Measurements from ENCODE around the gene GNS.

Gene GNS

DNA sequence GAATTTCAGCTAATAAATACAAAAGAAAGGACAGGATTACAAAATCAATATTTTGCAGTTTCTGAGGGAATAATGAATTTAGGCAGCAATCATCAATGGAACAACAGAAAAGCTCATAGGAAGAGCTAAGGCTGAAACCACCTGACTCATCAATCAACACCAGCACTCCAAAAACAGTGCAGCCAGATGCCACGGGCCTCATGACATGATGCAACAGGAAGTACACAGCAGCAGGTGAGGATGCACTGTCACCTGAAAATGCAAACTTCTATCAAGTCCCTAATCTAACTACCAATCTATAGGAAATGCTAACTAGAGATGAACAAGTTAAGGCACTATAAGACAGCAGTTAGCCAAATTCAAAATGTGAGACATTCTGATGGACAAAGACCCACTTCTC is 21.7 kb downstream of the GNS start:
- in situ Hi-C loops (cut with MboI; ENCODE audit: low sequenced_read_pairs), result no loop called here

DNA sequence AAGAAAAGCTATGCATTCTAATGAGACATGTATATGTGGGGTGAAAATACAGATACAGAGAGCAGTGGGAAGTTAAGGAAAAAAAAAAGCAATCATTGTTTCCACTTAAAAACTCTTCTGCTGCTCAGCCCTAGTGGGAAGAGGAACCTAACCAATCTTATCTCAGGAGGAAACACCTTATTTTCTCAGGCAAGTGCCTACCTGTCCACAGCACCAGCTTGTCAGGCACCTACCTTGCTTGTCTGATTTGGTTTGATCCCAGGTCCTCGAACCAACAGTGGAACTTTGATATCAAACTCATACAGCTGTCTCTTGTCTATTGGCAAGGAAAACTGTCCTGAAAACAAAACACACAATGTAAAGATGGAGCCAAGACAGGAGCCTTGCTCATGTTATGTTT is 22.4 kb downstream of the GNS start:
- in situ Hi-C loops (cut with MboI; ENCODE audit: low sequenced_read_pairs), result no loop called here

DNA sequence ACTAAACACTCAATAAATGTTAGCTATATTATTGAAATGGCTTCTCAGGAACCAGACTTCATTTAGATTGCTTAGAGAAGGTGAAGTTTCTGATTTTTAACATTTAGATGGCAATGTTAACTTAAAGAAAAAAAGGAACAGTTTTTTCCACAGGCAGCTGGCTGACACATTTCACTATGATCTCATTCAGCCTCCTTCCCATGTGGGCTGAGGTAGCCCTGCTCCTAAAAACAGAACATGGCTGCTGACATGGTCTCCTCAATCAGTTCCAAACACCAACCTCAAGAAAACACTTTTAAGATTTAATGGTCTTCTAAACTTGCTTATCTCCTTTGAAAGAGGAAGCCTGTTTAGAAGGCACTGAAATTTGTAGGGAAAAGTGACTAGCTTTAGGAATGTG is 23.8 kb downstream of the GNS start:
- in situ Hi-C loops (cut with MboI; ENCODE audit: low sequenced_read_pairs), result no loop called here

DNA sequence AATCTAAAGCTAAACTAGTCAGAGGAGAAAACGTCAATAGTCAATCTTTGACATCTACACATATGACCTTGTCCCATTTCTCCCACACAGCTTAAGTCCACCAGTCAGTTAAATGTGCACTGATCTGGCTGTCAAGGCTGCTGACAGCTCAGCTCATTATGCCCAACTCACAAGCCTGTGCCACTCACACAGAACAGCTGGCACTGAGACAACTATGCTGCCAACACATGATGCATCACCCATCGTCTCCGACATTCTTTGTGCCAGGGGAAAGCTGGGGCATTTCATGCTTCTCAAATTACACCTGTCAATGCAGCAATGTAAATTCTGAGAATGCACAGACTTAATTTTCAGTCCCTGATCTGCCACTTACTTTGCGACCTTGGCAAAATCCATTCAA is 25.3 kb downstream of the GNS start:
- in situ Hi-C loops (cut with MboI; ENCODE audit: low sequenced_read_pairs), result no loop called here

GRCh38 chr12:64731683-64732082 is 27.5 kb downstream of the GNS start:
- in situ Hi-C loops (cut with MboI; ENCODE audit: low sequenced_read_pairs), result no loop called here

- in situ Hi-C loops (cut with MboI; ENCODE audit: low sequenced_read_pairs), result no loop called here
Observed at GRCh38 chr12:64730588-64730969, 28.6 kb downstream of the GNS start.

DNA sequence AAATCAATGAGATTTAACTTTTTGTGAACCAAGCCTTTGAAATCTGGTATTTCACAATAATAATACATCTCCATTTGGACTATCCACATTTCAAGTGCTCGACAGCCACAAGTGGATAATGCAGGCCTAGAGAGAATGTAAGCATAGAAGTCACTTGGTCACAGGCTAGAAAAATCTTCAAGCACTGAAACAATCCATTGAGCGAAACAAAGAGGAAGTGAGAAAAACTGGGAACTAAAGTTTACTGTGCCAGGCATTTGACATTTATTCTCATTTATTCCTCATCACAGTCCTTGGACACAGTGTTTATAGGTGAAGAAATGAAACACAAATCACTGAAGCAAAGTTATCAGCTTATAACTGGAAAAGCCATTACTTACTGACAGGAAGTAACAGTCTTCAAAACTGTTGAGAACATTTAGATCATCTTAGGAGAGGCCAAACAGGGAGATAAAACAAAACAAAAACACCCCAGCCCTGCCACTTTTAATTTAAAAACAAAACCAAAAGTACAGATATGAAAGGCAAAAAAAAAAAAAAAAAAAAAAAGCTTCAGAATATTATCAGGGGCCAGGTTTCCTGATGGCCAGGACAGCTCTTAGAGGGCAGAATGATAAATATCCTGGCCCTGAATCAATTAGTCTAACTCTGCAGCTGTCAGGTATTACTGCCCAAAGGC is 29.2 kb downstream of the GNS start:
- in situ Hi-C loops (cut with MboI; ENCODE audit: low sequenced_read_pairs), result no loop called here

DNA sequence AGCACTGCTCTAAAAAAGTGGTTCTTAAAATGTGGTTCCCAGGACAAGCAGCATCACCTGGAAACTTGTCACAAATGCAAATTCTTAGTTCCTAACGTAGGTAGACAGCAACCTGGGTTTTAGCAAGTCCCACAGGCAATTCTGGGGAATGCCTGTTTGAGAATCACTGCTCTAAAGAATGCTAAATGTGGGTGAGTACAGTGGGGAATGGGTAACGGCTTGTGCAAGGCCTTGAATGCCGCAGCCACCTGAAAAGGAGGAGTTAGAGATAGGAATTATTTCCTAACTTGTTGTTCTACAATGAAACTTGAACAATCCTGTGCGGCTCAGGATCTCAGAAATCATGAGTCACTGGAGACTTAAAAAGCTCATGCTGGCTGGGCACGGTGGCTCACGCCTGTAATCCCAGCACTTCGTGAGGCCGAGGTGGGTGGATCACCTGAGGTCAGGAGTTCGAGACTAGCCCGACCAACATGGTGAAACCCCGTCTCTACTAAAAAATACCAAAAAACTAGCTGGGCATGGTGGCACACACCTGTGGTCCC is 34.9 kb downstream of the GNS start:
- in situ Hi-C loops (cut with MboI; ENCODE audit: low sequenced_read_pairs), result no loop called here

- in situ Hi-C loops (cut with MboI; ENCODE audit: low sequenced_read_pairs), result no loop called here
Observed at GRCh38 chr12:64723630-64724029, 35.6 kb downstream of the GNS start.

- in situ Hi-C loops (cut with MboI; ENCODE audit: low sequenced_read_pairs), result no loop called here
Observed at GRCh38 chr12:64722835-64723234, 36.4 kb downstream of the GNS start.

DNA sequence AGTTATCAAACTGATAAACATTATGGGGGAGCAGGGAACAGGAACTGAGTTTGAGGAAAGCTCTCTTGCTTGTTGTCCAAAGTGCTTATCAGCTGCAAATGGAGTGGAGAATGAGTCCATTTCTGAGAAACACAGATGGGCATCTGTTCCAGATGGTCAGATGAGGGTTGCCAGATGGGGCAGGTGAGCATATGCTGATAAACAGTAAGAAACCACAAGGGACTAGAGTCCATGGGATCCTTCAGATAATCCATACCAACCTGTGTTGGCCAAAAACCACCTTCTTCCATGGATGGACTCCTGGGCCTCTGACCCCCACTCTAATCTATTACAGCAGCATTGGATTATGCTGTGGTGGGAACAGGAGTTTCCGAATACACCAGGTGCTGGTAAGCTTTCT is 38.3 kb downstream of the GNS start:
- in situ Hi-C loops (cut with MboI; ENCODE audit: low sequenced_read_pairs), result no loop called here

GRCh38 chr12:64718649-64719048 is 40.6 kb downstream of the GNS start:
- in situ Hi-C loops (cut with MboI; ENCODE audit: low sequenced_read_pairs), result no loop called here

- in situ Hi-C loops (cut with MboI; ENCODE audit: low sequenced_read_pairs), result no loop called here
Observed at GRCh38 chr12:64716839-64717455, 42.3 kb downstream of the GNS start.

DNA sequence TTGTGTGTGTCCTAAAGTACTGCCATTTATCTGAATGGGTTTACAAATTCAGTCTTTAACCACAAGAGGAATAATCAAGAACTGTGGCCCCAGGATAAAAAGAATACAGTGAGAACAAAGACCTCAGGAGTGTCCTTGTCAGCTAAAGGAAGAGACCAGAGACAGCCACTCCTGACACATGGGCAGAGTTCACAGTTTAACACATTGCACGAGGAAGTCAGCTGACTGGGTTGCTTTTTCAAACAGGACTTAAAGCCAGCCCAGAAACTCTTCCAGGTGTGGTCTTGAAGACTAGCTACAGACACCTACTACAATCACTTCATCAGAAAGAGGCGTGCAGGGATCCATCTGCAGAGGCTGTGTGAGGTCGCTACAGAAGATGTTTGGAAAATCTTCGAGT is 42.8 kb downstream of the GNS start:
- in situ Hi-C loops (cut with MboI; ENCODE audit: low sequenced_read_pairs), result no loop called here

GRCh38 chr12:64714551-64714968 is 44.6 kb downstream of the GNS start:
- in situ Hi-C loops (cut with MboI; ENCODE audit: low sequenced_read_pairs), result no loop called here

DNA sequence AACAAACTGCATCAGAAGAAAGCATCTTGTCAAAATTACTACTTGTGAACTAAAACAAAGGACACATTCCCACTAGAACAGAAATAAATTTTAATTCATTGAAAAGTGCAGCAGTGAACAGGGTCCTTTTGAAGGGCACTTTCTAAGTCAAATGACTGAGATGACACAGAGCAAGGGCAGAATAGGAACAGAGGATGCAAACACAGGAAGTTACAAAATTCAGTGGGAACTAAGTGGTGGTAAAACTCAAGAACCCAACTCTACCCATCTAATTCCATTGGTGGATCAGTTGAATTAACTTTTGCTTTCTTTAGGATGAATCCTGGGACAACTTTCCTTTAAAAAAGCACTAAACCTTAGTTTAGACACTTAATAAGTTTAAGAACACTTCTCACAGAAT is 45.8 kb downstream of the GNS start:
- in situ Hi-C loops (cut with MboI; ENCODE audit: low sequenced_read_pairs), result no loop called here

DNA sequence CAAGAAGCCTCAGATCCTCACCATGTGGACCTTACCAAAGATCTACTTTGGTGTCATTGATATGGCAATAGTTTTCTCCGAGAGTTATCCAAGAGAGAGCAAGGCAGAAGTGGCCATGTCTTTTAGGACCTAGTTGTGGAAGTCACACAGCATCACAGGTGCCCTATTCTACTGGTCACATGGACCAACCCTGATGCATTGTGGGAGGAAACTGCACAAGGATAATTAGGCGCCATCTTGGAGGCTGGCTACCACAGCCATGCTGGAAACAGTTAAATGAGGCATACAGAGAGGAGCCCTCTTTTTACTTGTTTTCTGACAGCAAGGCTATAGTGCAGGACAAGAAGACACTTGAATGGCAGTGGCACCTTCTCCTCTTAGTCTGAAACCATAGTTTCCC is 49.8 kb downstream of the GNS start:
- in situ Hi-C loops (cut with MboI; ENCODE audit: low sequenced_read_pairs), result no loop called here

DNA sequence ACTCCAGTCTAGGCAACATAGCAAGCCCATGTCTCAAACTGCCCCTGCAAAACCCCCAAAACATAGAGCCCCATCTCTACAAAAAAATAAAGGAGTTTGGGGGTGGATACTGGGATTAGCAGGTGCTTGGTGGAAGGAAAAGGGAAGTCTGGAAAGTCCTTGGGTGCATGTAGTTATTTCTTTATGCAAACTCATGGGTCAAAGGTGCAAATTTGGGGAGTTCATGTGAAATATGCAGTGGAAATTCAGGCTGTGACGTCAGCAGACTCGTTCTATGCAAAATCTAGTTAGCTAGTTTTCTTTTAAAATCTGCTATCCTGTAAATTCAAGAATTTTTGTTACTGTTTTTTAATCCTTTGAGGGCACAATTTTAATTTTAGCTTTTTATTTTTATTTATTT is 51.3 kb downstream of the GNS start:
- in situ Hi-C loops (cut with MboI; ENCODE audit: low sequenced_read_pairs), result no loop called here

- in situ Hi-C loops (cut with MboI; ENCODE audit: low sequenced_read_pairs), result no loop called here
Observed at GRCh38 chr12:64707362-64707761, 51.8 kb downstream of the GNS start.

DNA sequence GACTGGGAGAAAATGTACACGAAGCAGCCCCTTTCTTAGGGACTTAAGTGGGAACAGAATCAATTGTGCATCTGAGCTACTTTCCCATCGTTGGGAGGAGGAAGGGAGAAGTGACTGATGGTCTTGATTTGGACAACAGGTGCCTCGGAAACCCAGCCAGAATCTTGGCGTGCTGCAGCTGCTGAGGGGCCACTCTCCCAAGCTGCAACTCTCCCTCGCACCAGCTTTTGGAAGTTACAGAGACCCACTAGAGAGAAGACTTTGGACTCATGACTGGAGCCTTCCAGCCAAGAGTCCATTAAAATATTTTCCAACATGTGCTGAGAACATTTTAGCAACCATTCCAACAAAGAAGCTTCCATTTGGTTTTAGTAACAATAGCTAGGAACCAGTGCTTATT is 52.3 kb downstream of the GNS start:
- in situ Hi-C loops (cut with MboI; ENCODE audit: low sequenced_read_pairs), result no loop called here

DNA sequence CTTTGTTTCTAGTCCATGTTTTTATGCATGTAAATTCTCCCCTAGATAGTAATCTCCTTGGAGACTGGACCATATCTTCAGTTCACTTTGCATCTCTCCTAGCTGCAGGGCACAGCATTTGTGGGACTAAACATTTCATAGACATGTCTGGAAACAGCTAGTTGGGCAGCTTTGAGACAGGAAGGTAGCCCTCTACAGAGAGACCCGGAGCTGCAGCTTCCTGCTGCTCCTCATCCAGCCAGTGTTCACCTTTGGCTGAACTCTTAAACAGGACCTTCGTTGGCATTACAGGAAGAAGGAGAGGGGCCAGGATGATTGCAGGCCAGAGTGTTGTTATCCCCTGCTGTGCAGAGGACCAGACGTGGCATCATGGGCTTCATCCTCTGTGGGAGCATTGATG is 52.9 kb downstream of the GNS start:
- in situ Hi-C loops (cut with MboI; ENCODE audit: low sequenced_read_pairs), result no loop called here

- in situ Hi-C loops (cut with MboI; ENCODE audit: low sequenced_read_pairs), result no loop called here
Observed at GRCh38 chr12:64701283-64701682, 57.9 kb downstream of the GNS start.

DNA sequence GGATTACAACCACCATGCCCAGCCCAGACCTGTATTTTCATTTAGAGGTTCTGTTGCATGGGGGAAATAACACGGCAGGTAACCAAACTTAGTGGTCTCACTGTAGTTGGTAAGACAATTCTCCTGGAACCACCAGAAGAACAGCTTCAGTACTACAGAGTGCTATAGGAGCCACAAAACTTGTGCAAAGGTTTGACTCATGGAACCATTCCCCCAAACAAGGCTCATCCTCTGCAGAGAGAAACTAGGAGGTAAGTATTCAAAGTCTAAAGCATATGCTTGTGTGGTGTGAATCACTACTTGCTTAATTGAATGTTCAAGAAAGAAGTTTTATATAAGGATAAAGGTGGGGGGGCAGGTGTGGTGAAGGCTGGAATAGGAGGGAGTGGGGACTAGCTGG is 58.7 kb downstream of the GNS start:
- in situ Hi-C loops (cut with MboI; ENCODE audit: low sequenced_read_pairs), result no loop called here
